SK-N-SH (cell line): Measurements from ENCODE around the gene SERPINB10. TPM values are rescaled to one million over a fixed set of nuclear protein-coding genes. Genes with fewer than 3 reads are reported as not detected.

Experiments
- polyA plus RNA-seq, 3 experiments: library from polyadenylated mRNA; depleted of rRNA; stranded (reverse); fragments of >200 nt; gene quantifications; 2 replicates each; pipeline ENCODE4 v1.2.3, GENCODE V29; 2012

The SERPINB10 gene
- polyA plus RNA-seq, 1 of the 3 experiments (the other 2 are of a cell fraction), result 0.10 TPM

Other genes with a start within 250 kb of the SERPINB10 start
- 0.07 TPM in 1 of 2 replicates, not detected in the other for gene SERPINB3, start 246.1 kb upstream of the SERPINB10 start, polyA plus RNA-seq (2012; rRNA removed)
- gene SERPINB11, start 205.0 kb upstream of the SERPINB10 start, polyA plus RNA-seq (2012; rRNA removed), result not detected in 2 replicates
- 99.5 and 170 TPM in 2 replicates for gene SERPINB7, start 132.5 kb upstream of the SERPINB10 start, polyA plus RNA-seq (2012; rRNA removed)
- 5.9 and 9.8 TPM in 2 replicates for gene SERPINB2, start 20.3 kb upstream of the SERPINB10 start, polyA plus RNA-seq (2012; rRNA removed)
- not detected in 2 replicates for gene HMSD, start 41.3 kb downstream of the SERPINB10 start, polyA plus RNA-seq (2012; rRNA removed)
- 3.4 and 5.2 TPM in 2 replicates for gene SERPINB8, start 62.1 kb downstream of the SERPINB10 start, polyA plus RNA-seq (2012; rRNA removed)
- not detected in 2 replicates for gene LINC00305, start 241.1 kb downstream of the SERPINB10 start, polyA plus RNA-seq (2012; rRNA removed)